IMR-90 (cell line): Measurements from ENCODE around the gene TBC1D32. TPM values are rescaled to one million over a fixed set of nuclear protein-coding genes. Genes with fewer than 3 reads are reported as not detected.

ENCODE experiments used
- ATAC-seq: fragments of 200-7000 bp; cut with Tn5 transposase; 2 replicates; pipeline ENCODE4 v1.9.1; 2020; ENCODE audit warnings: low read depth, mild to moderate bottlenecking, moderate library complexity
- BruUV-seq: library from RNA; stranded (reverse); fragments of 400-500 nt; replicated peaks from 2 replicates; lab custom pipeline; 2021; lab: Mats Ljungman, UMichigan
- CTCF ChIA-PET: fragments of 300-600 bp; formaldehyde crosslinking; extraction: SDS; loops from one replicate; lab custom pipeline; 2021; ENCODE audit warnings: antibody characterized with exemption; lab: Yijun Ruan, JAX
- POLR2A ChIA-PET: fragments of 300-600 bp; sonication (Branson Sonifier 250); formaldehyde crosslinking; loops from one replicate; lab custom pipeline; 2022; ENCODE audit warnings: antibody characterized with exemption; ENCODE audit not compliant: unreplicated experiment; lab: Charles Lee
- DNase-seq: peaks from one replicate; pipeline ENCODE4 v3.0.0; 2013
- H2AFZ ChIP-seq: replicated peaks from 2 replicates; pipeline ENCODE3; 2013; ENCODE audit warnings: low read length, mild to moderate bottlenecking; ENCODE audit not compliant: poor library complexity
- H2AK5ac ChIP-seq: 2 replicates; pipeline ENCODE4 v1.6.1; 2013; ENCODE audit warnings: low read depth, low read length, inconsistent platforms
- H2AK9ac ChIP-seq: replicated peaks from 2 replicates; pipeline ENCODE3; 2013; ENCODE audit warnings: mild to moderate bottlenecking, low read depth, low read length, moderate library complexity; ENCODE audit not compliant: poor library complexity
- H2BK120ac ChIP-seq: 2 replicates; pipeline ENCODE4 v1.6.1; 2013; ENCODE audit warnings: low read depth, low read length, inconsistent platforms
- H2BK15ac ChIP-seq: 3 replicates; pipeline ENCODE4 v1.6.1; 2013; ENCODE audit warnings: low read depth, low read length, inconsistent platforms
- H2BK20ac ChIP-seq: 2 replicates; pipeline ENCODE4 v1.6.1; 2013; ENCODE audit warnings: low read depth, mild to moderate bottlenecking, inconsistent platforms, low read length, moderate library complexity
- H2BK5ac ChIP-seq: 2 replicates; pipeline ENCODE4 v1.6.1; 2013; ENCODE audit warnings: mild to moderate bottlenecking, low read depth, low read length, inconsistent platforms; ENCODE audit not compliant: poor library complexity, severe bottlenecking
- H3K14ac ChIP-seq: replicated peaks from 2 replicates; pipeline ENCODE4 v1.6.1; 2013; ENCODE audit warnings: low read depth, low read length, inconsistent platforms
- H3K18ac ChIP-seq: 2 replicates; pipeline ENCODE4 v1.6.1; 2013; ENCODE audit warnings: low read depth, low read length, control low read depth
- H3K23ac ChIP-seq: 2 replicates; pipeline ENCODE4 v1.6.1; 2013; ENCODE audit warnings: low read depth, low read length, inconsistent platforms
- H3K27ac ChIP-seq: 2 replicates; pipeline ENCODE4 v1.5.1; 2013; ENCODE audit warnings: mild to moderate bottlenecking, control low read depth, low read length; ENCODE audit not compliant: insufficient read depth
- H3K27me3 ChIP-seq: 2 replicates; pipeline ENCODE4 v1.6.1; 2013; ENCODE audit warnings: low read length; ENCODE audit not compliant: control insufficient read depth, insufficient read depth
- H3K36me3 ChIP-seq: 2 replicates; pipeline ENCODE4 v1.6.1; 2013; ENCODE audit warnings: low read length, mixed read lengths; ENCODE audit not compliant: control insufficient read depth, insufficient read depth
- H3K4ac ChIP-seq: 2 replicates; pipeline ENCODE4 v1.6.1; 2013; ENCODE audit warnings: low read depth, low read length, inconsistent platforms
- H3K4me1 ChIP-seq: 2 replicates; pipeline ENCODE4 v1.6.1; 2013; ENCODE audit warnings: low read length, mixed read lengths; ENCODE audit not compliant: control insufficient read depth, insufficient read depth
- H3K4me2 ChIP-seq: 2 replicates; pipeline ENCODE4 v1.6.1; 2013; ENCODE audit warnings: low read depth, mild to moderate bottlenecking, control low read depth, low read length, moderate library complexity
- H3K4me3 ChIP-seq: 2 replicates; pipeline ENCODE4 v1.5.1; 2013; ENCODE audit warnings: low read depth, mild to moderate bottlenecking, control low read depth, low read length, moderate library complexity; ENCODE audit not compliant: insufficient read depth
- H3K56ac ChIP-seq: 2 replicates; pipeline ENCODE4 v1.6.1; 2013; ENCODE audit warnings: low read length, inconsistent platforms; ENCODE audit not compliant: insufficient read depth; ENCODE audit errors: extremely low read depth
- H3K79me1 ChIP-seq, 2 experiments: 2 replicates each; pipeline ENCODE4 v1.6.1; 2013; ENCODE audit warnings: low read length in 2 of 2, inconsistent platforms in 1 of 2, low read depth in 1 of 2
- H3K9ac ChIP-seq: 2 replicates; pipeline ENCODE4 v1.6.1; 2013; ENCODE audit warnings: low read depth, low read length, control low read depth
- H3K9me1 ChIP-seq: 2 replicates; pipeline ENCODE4 v1.6.1; 2013; ENCODE audit warnings: low read length, inconsistent platforms; ENCODE audit not compliant: insufficient read depth
- H3K9me3 ChIP-seq: 2 replicates; pipeline ENCODE4 v1.6.1; 2013; ENCODE audit warnings: low read length; ENCODE audit not compliant: control insufficient read depth, insufficient read depth
- H4K20me1 ChIP-seq: 2 replicates; pipeline ENCODE4 v1.6.1; 2013; ENCODE audit warnings: low read length, inconsistent platforms; ENCODE audit not compliant: insufficient read depth
- H4K5ac ChIP-seq: 2 replicates; pipeline ENCODE4 v1.6.1; 2013; ENCODE audit warnings: mild to moderate bottlenecking, low read depth, low read length, control low read depth
- H4K8ac ChIP-seq, 2 experiments: 2 replicates each; pipeline ENCODE4 v1.6.1; 2013; ENCODE audit warnings: low read depth in 2 of 2, low read length in 2 of 2, control low read depth in 1 of 2, inconsistent platforms in 1 of 2
- H4K91ac ChIP-seq: 2 replicates; pipeline ENCODE4 v1.6.1; 2013; ENCODE audit warnings: low read depth, low read length, inconsistent platforms; ENCODE audit not compliant: insufficient read depth
- CEBPB ChIP-seq: IDR thresholded peaks from 2 replicates; pipeline ENCODE4 v1.6.1; 2012; ENCODE audit warnings: low read depth, low read length, improper control_type of control experiment
- CTCF ChIP-seq: conservative IDR thresholded peaks from 2 replicates; pipeline ENCODE4 v1.5.1; 2012; ENCODE audit warnings: mild to moderate bottlenecking, low read depth, low read length, improper control_type of control experiment
- ELK1 ChIP-seq: fragments of 150-350 bp; IDR thresholded peaks from 2 replicates; pipeline ENCODE4 v1.6.1; 2016; ENCODE audit warnings: low read depth, mild to moderate bottlenecking, low read length, moderate library complexity, borderline replicate concordance
- RAD21 ChIP-seq: IDR thresholded peaks from 2 replicates; pipeline ENCODE4 v1.6.1; 2012; ENCODE audit warnings: low read length, improper control_type of control experiment
- RCOR1 ChIP-seq: IDR thresholded peaks from 2 replicates; pipeline ENCODE4 v1.6.1; 2012; ENCODE audit warnings: mild to moderate bottlenecking, low read length, improper control_type of control experiment; ENCODE audit not compliant: insufficient replicate concordance
- RFX5 ChIP-seq: IDR thresholded peaks from 2 replicates; pipeline ENCODE4 v1.8.0; 2012; ENCODE audit warnings: low read depth, mild to moderate bottlenecking, low read length, moderate library complexity
- SMC3 ChIP-seq: fragments of 150-350 bp; IDR thresholded peaks from 2 replicates; pipeline ENCODE4 v1.6.1; 2016; ENCODE audit warnings: low read depth, mild to moderate bottlenecking, antibody characterized with exemption, low read length, moderate library complexity
- USF2 ChIP-seq: fragments of 150-350 bp; IDR thresholded peaks from 2 replicates; pipeline ENCODE4 v1.6.1; 2017; ENCODE audit warnings: mild to moderate bottlenecking, antibody characterized with exemption, low read length, low read depth
- WGBS, 2 experiments: methylation state at CpG; one replicate each; pipeline versions ENCODE4 v1.1.5 to v1.1.7; 2013; ENCODE audit warnings: missing lambda C conversion rate in 2 of 2; ENCODE audit not compliant: insufficient read length in 1 of 2; ENCODE audit errors: extremely low coverage in 2 of 2; 5-methylcytosine and 5-hydroxymethylcytosine counted together
- dilution Hi-C: fragments of 300-500 bp; cut with HindIII; formaldehyde crosslinking; loops from one replicate; pipeline ENCODE4 v1.14.3; 2018; ENCODE audit warnings: low sequenced_read_pairs; ENCODE audit not compliant: unreplicated experiment
- in situ Hi-C: fragments of 300-500 bp; cut with MboI; formaldehyde crosslinking; loops from 3 replicates; pipeline ENCODE4 v1.14.3; 2019; ENCODE audit warnings: low sequenced_read_pairs, inconsistent platforms, mixed read lengths
- intact Hi-C: fragments of 100-400 bp; cut with micrococcal nuclease; formaldehyde crosslinking; loops from 2 replicates; pipeline ENCODE4 v1.10.0; 2022
- polyA plus RNA-seq, 3 experiments: library from polyadenylated mRNA; depleted of rRNA; stranded (reverse); fragments of >200 nt; gene quantifications; 2 replicates each; pipeline ENCODE4 v1.2.3, GENCODE V29; 2012; ENCODE audit warnings: low replicate concordance in 1 of 3
- total RNA-seq: library from RNA; depleted of rRNA; stranded (reverse); fragments of >200 nt; gene quantifications from 2 replicates; pipeline ENCODE4 v1.2.3, GENCODE V29; 2012

Gene TBC1D32
- total and polyA plus RNA-seq, 2 of the 4 experiments (the other 2 are of a cell fraction): 3.0 to 7.2 TPM

DNA sequence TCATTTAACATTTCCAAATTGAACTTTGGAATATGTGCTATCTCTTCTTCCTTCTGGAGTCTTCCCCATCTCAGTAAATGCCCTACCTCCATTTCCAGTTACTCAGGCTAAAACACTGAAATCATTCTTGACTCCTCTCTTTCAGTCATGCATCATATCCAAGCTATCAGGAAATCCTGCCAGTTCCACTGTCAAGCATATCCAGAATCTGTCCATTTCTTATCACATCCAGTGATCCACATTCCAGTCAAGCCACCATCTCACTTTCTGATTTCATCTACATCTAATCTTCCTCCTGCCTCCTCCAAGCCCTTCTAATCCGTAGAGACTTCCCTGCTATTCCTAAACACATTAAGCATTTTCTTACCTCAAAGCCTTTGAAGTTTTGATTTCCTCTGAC lies 15.3 kb upstream of the TBC1D32 start:
- BruUV-seq: no TSS peak
- H3K9me1 ChIP-seq: no peaks in the 10 kb centered on the region
- no peak overlapping the region for H4K8ac ChIP-seq
- no peak overlapping the region for H2BK20ac ChIP-seq
- dilution Hi-C loops (no loop called here), intact Hi-C loops (no loop called here), in situ Hi-C loops (no loop called here)
- no peak overlapping the region for H3K18ac ChIP-seq
- no peak overlapping the region for H3K9ac ChIP-seq
- H3K79me1 ChIP-seq: no peaks in the 10 kb centered on the region
- H3K27ac ChIP-seq: no peak overlapping the region
- ATAC-seq (no peak), DNase-seq (no peak)
- no peak overlapping the region for H2AK5ac ChIP-seq
- H3K56ac ChIP-seq: no peak overlapping the region
- H2BK5ac ChIP-seq: no peak overlapping the region
- CTCF ChIA-PET: interaction anchor here (0.7 kb wide), 1 partner anchor 12 kb away, joined by 4 read pairs; no protein-coding TSS in a partner anchor
- no peak overlapping the region for H2BK15ac ChIP-seq
- no peaks in the 10 kb centered on the region for H3K36me3 ChIP-seq
- no peak overlapping the region for H2AK9ac ChIP-seq
- no CpG with 5 or more reads among the region's 1 CpG for WGBS, 2 experiments
- no peak overlapping the region for H3K4me3 ChIP-seq
- no peaks in the 10 kb centered on the region for H3K9me3 ChIP-seq
- no peak overlapping the region for H3K4me2 ChIP-seq
- H3K23ac ChIP-seq: no peak overlapping the region
- no peaks in the 10 kb centered on the region for H3K27me3 ChIP-seq
- POLR2A ChIA-PET: no interaction called here
- no peak overlapping the region for H4K5ac ChIP-seq
- H3K14ac ChIP-seq: no peak overlapping the region
- H2AFZ ChIP-seq: no peak overlapping the region
- no peak overlapping the region for H4K91ac ChIP-seq
- no peak for TF ChIP-seq CEBPB
- no peak for TF ChIP-seq RFX5
- no peak for TF ChIP-seq ELK1
- TF ChIP-seq USF2: no peak
- TF ChIP-seq CTCF: no peak
- TF ChIP-seq RAD21: no peak
- TF ChIP-seq SMC3: no peak
- TF ChIP-seq RCOR1: no peak
- no peak overlapping the region for H3K4ac ChIP-seq
- no peaks in the 10 kb centered on the region for H3K4me1 ChIP-seq
- H4K20me1 ChIP-seq: no peaks in the 10 kb centered on the region
- H2BK120ac ChIP-seq: no peak overlapping the region
